ENCODE measurements around the gene FMN1. TPM values are rescaled to one million over a fixed set of nuclear protein-coding genes. Genes with fewer than 3 reads are reported as not detected.
A peak's percentile ranks its signal among the peaks of the same experiment; 100 is the strongest.

Gene FMN1
- total and polyA plus RNA-seq, 2 of the 8 experiments (the other 6 are each of a cell fraction or from before 2014, with no cell fraction given): 0.27 to 3.7 TPM

DNA sequence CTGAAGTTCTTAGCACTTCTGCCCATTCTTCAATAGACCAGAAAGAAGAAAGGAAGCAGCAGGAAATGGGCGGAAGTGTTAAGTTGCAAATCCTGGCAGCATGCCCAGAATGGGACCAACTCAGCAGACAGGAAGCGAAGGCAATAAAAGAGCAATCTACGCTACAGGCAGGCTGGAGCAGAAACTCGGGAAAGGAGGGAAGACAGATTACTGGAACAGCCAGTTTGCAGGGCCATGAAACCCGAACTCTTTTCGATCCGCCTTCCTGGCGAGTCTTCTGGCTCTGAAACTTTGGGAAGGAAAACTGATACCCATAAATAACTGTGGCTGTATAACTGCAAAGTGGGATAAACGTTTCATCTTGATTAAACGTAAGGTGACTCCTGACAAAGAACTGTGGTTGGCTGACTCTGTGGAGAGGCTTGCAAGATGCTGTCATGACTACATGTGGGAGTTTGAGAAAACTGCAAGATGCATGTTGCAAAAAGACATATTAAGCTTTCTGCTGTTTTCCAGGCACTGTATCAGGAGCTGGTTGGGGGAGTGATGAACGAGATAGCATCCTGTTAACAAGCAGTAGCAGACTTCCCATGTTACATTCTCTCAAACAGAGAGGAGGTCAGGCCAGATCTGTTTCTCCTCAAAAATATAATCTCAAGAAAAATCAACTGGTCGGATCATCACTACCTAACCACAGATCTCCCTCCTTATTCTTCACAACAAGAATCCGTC lies 67.8 kb downstream of the FMN1 start:
- Histone ChIP-seq H4K20me1 (replicated peaks in 1 of 2; ENCODE audit: control insufficient read depth in 1 of 2, insufficient read depth in 2 of 2, low read length in 2 of 2) (no peaks in the 10 kb centered on the region), H2BK5ac (ENCODE audit: low read depth, low read length) (no peak overlapping the region), H2AFZ (ENCODE audit: low read length) (peak overlapping the region; percentile 43; the same call in 1 of the 2 replicates), H3K4ac (replicated peaks; ENCODE audit: insufficient read length, low read depth, low read length) (no peak overlapping the region), H2BK20ac (ENCODE audit: low read length) (no peak overlapping the region; the same call in 1 of the 2 replicates), H3K23me2 (ENCODE audit: low read depth, low read length) (no peaks in the 10 kb centered on the region), H3K14ac (ENCODE audit: insufficient read length) (no peak overlapping the region), H2BK15ac (ENCODE audit: low read length) (peak overlapping the region; percentile 23; the same call in 1 of the 2 replicates), H3K9ac (replicated peaks in 1 of 4; ENCODE audit: extremely low read depth in 1 of 4, low read depth in 3 of 4, low read length in 3 of 4) (no peak overlapping the region), H4K8ac (ENCODE audit: extremely low read depth, insufficient read depth, low read length) (no peak overlapping the region), H4K91ac (replicated peaks; ENCODE audit: insufficient read length, low read length) (no peak overlapping the region), H3K4me2 (ENCODE audit: insufficient read depth in 1 of 2, low read depth in 2 of 2, low read length in 2 of 2) (no peak overlapping the region), H3K36me3 (ENCODE audit: control insufficient read depth in 2 of 4, insufficient read depth in 4 of 4, low read length in 3 of 4) (no peaks in the 10 kb centered on the region), H3K56ac (replicated peaks; ENCODE audit: insufficient read length, low read depth, low read length) (no peak overlapping the region), H3K79me2 (ENCODE audit: control insufficient read depth in 1 of 2, insufficient read depth in 2 of 2, low read length in 2 of 2) (no peaks in the 10 kb centered on the region), H2BK120ac (replicated peaks; ENCODE audit: low read depth, low read length) (no peak overlapping the region), H3K4me1 (replicated peaks in 1 of 4; ENCODE audit: control insufficient read depth in 3 of 4, insufficient read depth in 4 of 4, low read length in 3 of 4) (no peaks in the 10 kb centered on the region; a peak in 3 of 7 replicates), H3K9me3 (ENCODE audit: insufficient read depth in 2 of 2, low read depth in 1 of 2, low read length in 1 of 2) (0 out of 4 replicates have a peak, but pooled peaks cover 0 to 2% of the 10 kb centered on the region in 2 experiments), H3K18ac (ENCODE audit: extremely low read depth, low read length) (no peak overlapping the region), H3K23ac (ENCODE audit: insufficient read length) (no peak overlapping the region), H3K79me1 (ENCODE audit: low read depth, low read length) (no peaks in the 10 kb centered on the region), H3K27ac (ENCODE audit: low read depth, low read length) (no peak overlapping the region), H4K5ac (ENCODE audit: insufficient read length, low read depth, low read length) (no peak overlapping the region), H2BK12ac (ENCODE audit: low read depth, low read length) (no peak overlapping the region), H2AK5ac (ENCODE audit: low read depth, low read length) (no peak overlapping the region), H3K4me3 (ENCODE audit: extremely low read depth in 1 of 4, insufficient read depth in 2 of 4, low read depth in 3 of 4, low read length in 4 of 4) (no peak overlapping the region), H3K27me3 (replicated peaks in 1 of 4; ENCODE audit: control insufficient read depth in 3 of 4, extremely low read depth in 1 of 4, insufficient read depth in 3 of 4, low read length in 3 of 4) (no peaks in the 10 kb centered on the region; a peak in 1 of 7 replicates)
- ChIA-PET POLR2A (ENCODE audit: partially characterized antibody) (no interaction called here), CTCF (ENCODE audit: partially characterized antibody) (interaction anchor here (0.6 to 1.9 kb wide), 2 partner anchors 104 to 132 kb away, joined by 3 to 4 read pairs; no protein-coding TSS in a partner anchor)
- DNase-seq (ENCODE audit: low read depth in 1 of 2, low spot score in 2 of 2) (no peak), FAIRE-seq (no peak)
- 68% methylated on average over 13 of the region's 13 CpGs; no CpG with 5 or more reads in 1 of the 2 experiments for WGBS, 2 experiments (ENCODE audit: extremely low coverage in 1 of 2, insufficient coverage in 1 of 2, insufficient read length in 1 of 2, insufficient replicate concordance in 2 of 2, low coverage in 1 of 2, low lambda C conversion rate in 2 of 2, missing lambda C conversion rate in 1 of 2)
- TF ChIP-seq, protein P1, sequence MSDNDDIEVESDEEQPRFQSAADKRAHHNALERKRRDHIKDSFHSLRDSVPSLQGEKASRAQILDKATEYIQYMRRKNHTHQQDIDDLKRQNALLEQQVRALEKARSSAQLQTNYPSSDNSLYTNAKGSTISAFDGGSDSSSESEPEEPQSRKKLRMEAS (IDR thresholded peaks at IDR 0.05): 0 out of 2 replicates have a peak, but pooled peaks have one; percentile 16
- TF ChIP-seq GTF2F1 (IDR thresholded peaks at IDR 0.05; ENCODE audit: borderline replicate concordance, low read depth, low read length) (no peak), EP300 (IDR thresholded peaks at IDR 0.05; ENCODE audit: borderline replicate concordance in 1 of 2, low read depth in 2 of 2, low read length in 2 of 2) (peak in 1 of 2 experiments; percentile 72; a peak in 1 of 3 replicates)
